ENCODE results near the gene SNX14.
"Not testable (repeated sequence)": the region's sequence is repeated elsewhere in the genome, so short reads cannot be mapped to it uniquely, and the experiment has no call there.

Gene SNX14

DNA sequence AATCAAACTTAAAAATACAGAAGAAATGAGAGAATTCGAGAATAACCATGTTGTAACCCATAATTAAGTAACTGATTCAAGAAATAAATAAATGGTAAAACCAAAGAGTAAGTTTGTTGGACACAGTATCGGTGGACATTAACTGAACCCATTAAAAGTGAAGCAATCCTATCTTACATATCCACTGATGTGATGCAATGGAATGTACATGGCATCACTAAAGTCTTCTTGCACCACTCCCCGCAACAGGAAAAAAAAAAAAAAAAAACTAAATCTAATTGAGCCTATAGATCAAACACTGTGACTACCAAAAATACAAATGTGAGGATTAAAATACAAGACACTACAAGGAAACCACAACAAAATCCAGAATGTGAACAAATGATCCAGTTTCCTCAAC is 7.9 kb downstream of the SNX14 start:
- DNase-seq (ENCODE audit: low read depth in 1 of 2, low spot score in 1 of 2) = no peak

DNA sequence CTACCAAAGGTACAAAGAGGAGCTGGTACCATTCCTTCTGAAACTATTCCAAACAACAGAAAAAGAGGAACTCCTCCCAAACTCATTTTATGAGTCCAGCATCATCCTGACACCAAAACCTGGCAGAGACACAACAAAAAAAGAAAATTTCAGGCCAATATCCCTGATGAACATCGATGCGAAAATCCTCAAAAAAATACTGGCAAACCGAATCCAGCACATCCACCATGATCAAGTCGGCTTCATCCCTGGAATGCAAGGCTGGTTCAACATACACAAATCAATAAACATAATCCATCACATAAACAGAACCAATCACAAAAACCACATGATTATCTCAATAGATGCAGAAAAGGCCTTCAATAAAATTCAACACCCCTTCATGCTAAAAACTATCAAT is 10.8 kb downstream of the SNX14 start:
- not testable (repeated sequence) for DNase-seq (ENCODE audit: low read depth in 1 of 2, low spot score in 1 of 2)

DNA sequence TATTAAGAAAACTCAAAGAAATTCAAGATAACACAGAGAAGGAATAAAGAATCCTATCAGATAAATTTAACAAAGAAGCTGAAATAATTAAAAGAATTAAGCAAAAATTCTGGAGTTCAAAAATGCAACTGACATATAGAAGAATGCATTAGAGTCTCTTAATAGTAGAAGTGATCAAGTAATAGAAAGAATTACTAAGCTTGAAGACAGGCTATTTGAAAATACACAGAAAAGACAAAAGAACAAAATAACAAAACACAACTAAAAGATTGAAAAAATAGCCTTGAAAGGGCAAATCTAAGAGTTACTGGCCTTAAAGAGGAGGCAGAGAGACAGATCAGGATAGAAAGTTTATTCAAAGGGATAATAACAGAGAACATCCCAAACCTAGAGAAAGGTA is 12.1 kb downstream of the SNX14 start:
- DNase-seq (ENCODE audit: low read depth in 1 of 2, low spot score in 1 of 2) = no peak

DNA sequence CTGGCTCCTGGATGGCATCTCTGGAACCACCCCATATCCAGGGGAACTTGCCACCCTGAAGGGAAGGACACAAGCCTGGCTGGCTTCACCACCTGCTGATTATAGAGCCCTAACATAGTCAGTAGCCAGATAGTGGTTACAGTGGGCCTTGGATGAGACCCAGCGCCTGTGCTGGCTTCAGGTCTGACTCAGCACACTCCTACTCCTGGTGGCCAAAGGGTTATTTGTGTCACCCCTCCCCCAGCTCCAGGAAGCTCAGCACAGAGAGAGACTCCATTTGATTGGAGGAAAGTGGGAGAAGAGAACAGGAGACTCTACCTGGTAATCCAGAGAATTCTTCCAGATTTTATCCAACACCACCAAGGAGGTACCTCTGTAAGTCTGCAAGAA is 12.8 kb downstream of the SNX14 start:
- no peak for DNase-seq (ENCODE audit: low read depth in 1 of 2, low spot score in 1 of 2)

DNA sequence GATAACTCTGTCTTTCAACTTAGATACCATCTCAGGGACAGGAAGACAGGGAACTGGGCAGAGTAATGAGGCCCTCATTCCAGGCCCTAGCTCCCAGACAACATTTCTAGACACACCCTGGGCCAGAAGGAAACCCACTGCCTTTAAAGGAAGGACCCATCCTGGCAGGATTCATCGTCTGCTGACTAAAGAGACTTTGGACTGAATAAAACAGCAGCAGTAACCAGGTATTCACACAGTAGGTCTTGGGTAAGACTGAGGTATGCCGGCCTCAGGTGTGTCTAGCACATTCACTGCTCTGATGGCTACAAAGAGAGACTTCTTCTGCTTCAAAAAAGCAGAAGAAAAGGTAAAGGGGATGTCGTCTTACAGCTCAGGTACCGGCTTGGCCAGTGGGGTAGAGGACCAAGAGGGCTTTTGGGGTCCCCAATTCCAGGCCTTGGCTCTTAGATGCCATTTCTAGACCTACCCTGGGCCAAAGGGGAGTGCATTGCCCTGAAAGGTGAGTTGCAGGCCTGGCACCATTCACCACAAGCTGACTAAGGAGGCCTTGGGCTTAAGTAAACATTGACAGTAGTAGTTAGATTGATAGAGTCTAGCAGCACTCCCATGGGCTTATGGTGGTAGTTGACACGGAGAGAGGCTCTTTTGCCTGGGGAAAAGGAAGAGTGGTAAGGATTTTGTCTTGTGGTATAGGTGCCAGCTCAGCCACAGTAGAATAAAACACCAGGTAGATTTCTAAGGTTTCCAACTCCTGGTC is 13.4 kb downstream of the SNX14 start:
- no peak for DNase-seq (ENCODE audit: low read depth in 1 of 2, low spot score in 1 of 2)

DNA sequence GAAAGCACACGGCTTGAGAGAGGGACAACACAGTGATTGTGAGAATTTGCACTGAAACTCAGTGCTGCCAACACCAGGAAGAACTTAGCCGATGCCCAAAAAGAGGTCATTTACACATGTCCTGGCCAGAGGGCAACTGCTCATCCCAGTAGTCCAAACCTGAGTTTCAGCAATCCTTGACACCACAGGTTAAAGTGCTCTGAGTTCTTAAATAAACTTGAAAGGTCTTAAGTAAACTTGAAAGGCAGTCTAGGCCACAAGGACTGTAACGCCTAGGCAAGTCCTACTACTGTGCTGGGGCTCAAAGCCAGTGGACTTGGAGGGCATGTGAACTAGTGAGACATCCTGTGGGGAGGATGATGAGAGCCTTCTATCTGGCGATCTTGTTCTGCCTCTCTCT is 14.1 kb downstream of the SNX14 start:
- DNase-seq (ENCODE audit: low read depth in 1 of 2, low spot score in 1 of 2) = no peak

DNA sequence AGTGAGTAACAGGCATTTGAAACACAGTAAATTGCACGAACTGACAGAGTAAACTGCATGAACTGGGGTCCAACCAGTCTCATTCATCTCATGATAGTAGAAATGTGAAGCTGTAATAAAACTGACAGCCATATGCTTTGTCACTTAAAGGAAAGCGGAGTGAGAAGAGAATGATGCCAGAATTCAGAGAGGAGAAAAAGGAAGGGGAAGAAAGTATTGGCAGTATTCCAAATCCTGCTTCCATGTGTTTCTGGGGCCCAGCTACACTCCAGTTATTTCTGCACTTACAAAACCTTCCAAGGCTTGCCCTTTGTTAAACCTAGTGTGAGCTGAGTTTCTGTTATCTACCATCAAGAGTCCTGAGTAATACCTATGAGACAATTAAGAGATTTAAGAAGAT is 17.2 kb downstream of the SNX14 start:
- DNase-seq (ENCODE audit: low read depth in 1 of 2, low spot score in 1 of 2) = no peak

DNA sequence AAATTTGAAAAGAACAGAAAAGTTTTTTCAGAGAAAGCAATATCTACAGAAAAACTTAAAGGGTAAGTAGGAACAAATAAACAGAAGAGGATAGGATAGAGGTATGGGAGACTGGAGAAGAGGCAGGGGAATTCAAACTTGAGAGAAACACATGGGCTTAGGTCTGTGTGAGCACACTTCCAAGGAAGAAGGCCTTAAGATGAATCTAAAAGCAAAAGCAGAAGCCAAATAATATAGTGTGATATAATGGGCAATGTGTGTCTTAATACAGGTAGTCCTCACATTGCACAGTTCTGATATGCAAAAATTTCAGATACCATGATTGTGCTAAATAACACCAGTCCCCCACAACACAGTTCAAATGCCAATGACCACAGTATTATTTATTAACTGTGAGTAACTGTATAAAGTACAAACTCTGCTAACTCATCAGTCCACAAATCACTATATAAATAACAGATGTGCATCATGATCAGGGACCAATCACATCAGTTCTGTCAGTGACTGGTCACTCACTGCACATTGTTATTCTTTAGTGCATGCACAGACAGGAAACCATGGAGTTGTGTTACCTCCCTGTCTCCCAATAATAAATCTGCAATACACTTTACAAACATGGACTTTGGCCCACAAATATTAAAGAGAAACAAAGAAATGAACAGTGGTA is 18.6 kb downstream of the SNX14 start:
- no peak for DNase-seq (ENCODE audit: low read depth in 1 of 2, low spot score in 1 of 2)

DNA sequence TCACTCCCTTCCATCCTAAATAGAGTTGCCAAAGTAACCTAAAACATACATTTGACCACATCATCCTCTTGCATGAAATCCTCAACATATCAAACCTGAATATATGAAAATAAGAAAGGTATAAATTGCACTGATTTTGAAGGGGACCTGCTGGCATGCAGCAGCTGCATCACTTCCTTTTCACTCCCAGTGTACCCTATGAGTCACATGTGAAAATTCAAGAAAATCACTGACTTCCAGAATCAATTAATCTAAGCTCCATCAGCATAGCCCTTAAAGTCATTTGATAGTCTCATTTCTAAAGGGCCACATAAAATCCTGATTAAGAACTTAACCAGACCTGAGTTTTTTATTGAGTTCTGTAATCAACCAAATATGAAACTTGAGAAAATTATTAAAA is 24.3 kb downstream of the SNX14 start:
- DNase-seq (ENCODE audit: low read depth in 1 of 2, low spot score in 1 of 2) = no peak

DNA sequence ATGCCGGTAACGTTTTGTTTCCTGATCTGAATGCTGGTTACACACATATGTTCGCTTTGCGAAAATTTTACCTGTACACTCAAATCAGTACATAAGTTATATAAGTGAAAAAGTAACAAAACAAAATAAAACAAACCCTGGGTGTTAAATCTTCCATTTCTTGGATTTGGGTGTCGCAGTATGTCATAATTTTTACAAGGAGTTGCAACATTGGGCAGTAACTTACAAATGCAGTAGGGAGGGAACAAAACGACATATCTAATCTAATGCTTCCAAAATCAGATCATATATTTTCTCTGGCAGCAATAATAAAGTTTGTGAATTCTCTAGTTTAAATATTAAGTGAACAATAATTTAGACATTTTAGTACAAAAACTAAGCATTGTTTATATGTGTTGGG is 25.2 kb downstream of the SNX14 start:
- DNase-seq (ENCODE audit: low read depth in 1 of 2, low spot score in 1 of 2) = no peak

DNA sequence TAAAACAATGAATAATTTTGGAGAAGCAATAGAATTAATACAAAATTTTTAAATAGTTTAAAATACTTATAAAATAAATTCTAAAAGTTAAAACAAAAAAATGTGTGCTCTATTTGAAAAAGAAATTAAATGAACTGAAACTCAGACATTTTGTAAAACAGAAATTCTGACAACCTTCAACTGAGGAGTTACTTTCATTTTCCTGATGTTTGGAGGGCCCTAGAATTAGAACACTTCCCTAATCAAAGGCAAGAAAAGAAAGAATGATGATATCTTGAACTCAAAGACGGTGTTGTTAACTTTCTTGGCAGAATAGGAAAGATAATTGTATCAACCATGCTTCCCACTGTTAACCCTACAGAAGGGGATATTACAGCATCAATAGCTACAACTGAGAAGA is 27.9 kb downstream of the SNX14 start:
- no peak for DNase-seq (ENCODE audit: low read depth in 1 of 2, low spot score in 1 of 2)

DNA sequence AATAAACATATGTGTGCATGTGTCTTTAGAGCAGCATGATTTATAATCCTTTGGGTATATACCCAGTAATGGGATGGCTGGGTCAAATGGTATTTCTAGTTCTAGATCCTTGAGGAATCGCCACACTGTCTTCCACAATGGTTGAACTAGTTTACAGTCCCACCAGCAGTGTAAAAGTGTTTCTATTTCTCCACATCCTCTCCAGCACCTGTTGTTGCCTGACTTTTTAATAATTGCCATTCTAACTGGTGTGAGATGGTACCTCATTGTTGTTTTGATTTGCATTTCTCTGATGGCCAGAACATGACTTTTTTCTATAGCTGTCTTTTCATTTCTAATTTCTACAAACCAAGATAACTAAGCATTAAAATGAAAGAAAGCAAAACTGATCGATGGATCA is 29.4 kb downstream of the SNX14 start:
- DNase-seq (ENCODE audit: low read depth in 1 of 2, low spot score in 1 of 2) = not testable (repeated sequence)

DNA sequence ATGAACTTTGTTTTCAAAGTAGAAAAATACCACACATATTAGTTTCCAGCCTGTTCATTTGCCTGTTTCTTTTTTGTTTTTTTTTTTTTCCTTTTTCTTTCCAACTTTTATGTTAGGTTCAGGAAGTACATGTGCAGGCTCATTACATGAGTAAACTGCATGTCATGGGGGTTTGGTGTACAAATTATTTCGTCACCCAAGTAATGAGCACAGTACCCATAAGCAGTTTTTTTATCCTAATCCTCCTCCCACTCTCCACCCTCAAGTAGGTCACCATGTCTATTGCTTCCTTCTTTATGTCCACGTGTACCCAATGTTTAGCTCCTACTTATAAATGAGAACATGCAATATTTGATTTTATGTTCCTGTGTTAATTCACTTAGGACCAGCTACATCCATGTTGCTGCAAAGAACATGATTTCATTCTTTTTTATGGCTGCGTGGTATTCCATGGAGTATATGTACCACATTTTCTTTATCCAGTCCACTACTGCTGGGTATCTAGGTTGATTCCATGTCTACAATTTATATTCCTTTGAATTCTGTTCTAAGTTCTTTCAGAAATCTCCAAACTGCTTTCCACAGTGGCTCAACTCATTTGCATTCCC is 31.8 kb downstream of the SNX14 start:
- no peak for DNase-seq (ENCODE audit: low read depth in 1 of 2, low spot score in 1 of 2)

DNA sequence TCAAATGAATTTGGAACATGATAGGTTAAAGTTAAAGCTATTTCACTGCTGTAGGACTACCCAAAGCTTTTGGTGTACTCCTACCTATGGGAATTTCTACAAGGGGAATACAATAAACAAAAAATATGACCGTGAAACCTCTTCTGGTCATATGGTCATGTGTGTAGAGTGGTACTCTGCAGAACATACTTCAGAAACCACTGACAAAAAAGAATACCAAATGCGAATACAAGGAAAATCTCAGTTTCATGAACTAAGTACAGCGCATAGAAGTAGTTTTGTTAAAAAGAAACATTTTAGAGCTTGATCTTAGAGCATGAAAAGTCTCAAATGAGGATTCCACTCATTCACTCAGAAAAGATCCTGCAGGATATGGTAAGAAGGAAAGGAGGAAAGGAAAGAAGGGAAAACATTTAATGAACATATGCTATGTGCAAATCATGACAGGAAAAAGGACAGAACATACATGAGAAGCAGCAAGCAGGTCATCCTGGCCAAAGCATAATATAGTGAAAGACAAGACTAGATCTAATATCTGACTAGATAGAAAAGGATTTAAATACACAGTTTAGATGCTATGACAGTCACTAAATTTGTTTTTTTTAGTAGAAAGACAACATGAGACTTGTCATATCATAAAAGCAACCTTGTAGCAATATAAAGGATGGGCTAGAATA is 36.5 kb downstream of the SNX14 start:
- no peak for DNase-seq (ENCODE audit: low read depth in 1 of 2, low spot score in 1 of 2)

DNA sequence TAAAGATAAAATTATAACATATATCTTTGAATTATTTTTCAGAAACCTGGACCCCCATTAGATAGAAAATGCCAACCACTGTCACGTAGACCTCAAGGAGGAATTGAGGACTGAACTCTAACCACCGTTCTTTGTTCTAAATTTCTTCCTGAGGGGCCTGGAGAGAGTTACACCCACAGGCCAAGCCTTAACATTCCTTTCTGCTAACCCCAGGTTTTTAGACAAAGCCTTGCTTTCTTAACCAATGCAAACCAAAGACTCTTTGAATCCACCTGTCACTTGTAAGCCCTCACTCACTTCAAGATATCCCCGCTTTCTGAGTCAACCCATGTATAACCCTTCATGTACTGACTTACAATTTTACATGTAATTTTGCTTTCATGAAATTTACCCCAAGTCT is 41.0 kb downstream of the SNX14 start:
- DNase-seq (ENCODE audit: low read depth in 1 of 2, low spot score in 1 of 2) = no peak

DNA sequence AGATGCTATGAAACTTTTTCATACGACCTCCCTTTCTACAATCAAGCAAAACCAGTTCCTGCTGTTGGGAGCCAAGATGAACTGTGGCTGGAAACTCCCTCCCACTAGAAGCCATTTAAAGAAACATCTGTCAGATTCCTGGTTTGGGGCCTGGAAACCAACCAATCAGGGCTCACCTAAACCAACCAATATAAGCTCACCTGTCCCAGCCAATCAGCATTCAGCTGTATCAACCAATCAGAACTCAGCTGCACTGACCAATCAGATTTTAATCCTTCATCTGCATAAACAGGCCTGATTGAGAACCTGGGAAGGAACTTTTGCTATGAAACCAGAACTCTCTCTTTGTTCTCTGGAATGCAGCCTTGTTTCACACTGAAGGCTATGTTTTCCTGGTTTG is 42.4 kb downstream of the SNX14 start:
- no peak for DNase-seq (ENCODE audit: low read depth in 1 of 2, low spot score in 1 of 2)

DNA sequence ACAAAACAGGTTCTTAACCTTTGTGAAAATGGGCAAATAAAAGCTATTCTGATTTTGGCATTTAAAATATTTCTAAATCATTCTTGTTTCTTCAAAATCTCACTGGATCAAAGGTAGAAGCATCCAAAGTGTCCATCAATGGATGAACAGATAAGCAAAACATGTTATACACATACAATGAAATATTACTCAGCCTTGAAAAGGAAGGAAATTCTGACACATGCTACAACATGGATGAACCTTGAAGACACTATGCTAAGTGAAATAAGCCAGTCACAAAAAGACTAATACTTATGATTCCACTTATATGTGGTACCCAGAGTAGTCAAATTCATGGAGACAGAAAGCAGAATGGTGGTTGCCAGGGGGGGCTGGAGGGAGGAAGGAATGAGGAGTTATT is 45.9 kb downstream of the SNX14 start:
- no peak for DNase-seq (ENCODE audit: low read depth in 1 of 2, low spot score in 1 of 2)

DNA sequence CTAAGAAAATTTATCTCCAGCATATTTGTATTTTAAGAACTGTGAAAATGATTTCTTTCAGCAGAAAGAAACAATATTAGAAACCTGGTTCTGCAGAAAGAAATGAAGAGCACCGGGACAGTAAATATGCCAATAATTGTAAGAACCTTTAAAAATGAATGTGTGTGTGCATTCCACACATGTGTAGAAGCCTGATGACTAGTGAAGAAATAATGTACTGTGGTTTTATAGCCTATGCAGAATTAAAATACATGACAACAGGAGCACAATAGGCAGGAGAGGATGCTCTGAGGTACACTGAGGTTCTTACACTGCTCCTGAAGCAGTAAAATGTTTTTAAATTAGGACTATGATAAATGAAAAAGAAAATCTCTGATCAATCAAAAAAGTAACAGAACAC is 48.9 kb downstream of the SNX14 start:
- DNase-seq (ENCODE audit: low read depth in 1 of 2, low spot score in 1 of 2) = no peak

DNA sequence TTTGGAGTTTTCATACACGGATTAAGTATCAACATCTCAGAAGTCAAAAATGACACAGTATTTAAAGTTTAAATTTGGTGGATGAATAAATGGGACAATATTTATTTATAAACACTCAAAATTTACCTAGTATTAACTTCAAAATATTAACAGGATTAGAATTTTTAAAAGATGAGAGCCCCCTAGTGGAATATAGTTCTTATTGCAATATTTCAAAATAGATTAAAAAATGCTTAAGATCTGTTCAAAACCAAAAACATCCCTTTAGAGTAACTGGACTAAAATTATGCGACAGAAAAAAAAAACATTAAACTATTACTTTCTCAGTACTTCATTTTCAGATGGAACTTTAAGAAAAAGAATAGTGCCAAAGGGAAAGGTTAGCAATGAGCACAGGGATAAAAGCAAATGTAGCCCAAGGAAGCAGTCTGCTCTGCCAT is 56.6 kb downstream of the SNX14 start:
- DNase-seq (ENCODE audit: low read depth in 1 of 2, low spot score in 1 of 2) = no peak

DNA sequence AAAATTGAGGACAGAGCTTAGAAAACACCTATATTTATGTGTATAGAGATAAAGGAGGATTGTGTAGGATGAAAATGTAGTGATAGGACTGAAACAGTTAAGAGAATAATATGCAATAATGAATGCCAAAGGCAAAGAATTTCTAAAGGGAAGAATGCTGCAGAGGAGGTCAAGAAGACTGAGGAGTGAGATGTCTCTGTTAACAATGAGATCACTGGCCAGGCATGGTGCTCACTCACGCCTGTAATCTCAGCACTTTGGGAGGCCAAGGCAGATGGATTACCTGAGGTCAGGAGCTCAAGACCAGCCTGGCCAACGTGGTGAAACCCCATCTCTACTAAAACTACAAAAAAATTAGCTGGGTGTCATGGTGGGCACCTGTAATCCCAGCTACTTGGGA is 69.4 kb downstream of the SNX14 start:
- not testable (repeated sequence) for DNase-seq (ENCODE audit: low read depth in 1 of 2, low spot score in 1 of 2)

DNA sequence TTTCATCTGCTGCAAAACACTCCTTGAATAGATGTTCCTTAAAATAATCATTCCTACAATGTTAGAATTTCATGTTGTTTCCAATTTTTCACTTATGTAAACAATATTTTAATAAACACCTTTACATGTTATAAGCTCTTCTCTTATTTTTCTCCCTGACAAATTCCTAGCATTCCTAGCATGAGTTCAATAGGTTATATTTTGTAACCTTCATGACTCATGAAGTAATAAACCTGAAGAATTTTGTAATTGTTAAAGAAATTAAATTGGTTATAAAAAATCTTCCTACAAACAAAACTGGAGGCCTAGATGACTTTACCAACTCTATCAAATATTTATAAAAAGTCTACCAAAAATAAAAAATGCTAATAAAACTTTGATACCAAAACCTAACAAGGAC is 77.5 kb downstream of the SNX14 start:
- no peak for DNase-seq (ENCODE audit: low read depth in 1 of 2, low spot score in 1 of 2)

All from stimulated activated CD4-positive, alpha-beta T cell treated with anti-CD3 and anti-CD28 coated beads, Interleukin-15, amount 100 ng/mL, for 1 hour (primary cell).